MM.1S (cell line): ENCODE data around the gene GULP1.
"Not testable (repeated sequence)": the region's sequence is repeated elsewhere in the genome, so short reads cannot be mapped to it uniquely, and the experiment has no call there.

Experiments used
- DNase-seq: peaks from one replicate; pipeline ENCODE4 v3.0.0-alpha.2; 2015
- H2AFZ ChIP-seq: fragments of 300-600 bp; sonication (generic); 2 replicates; pipeline ENCODE4 v1.6.0; 2016; ENCODE audit warnings: antibody characterized with exemption, low read length
- H3F3A ChIP-seq: fragments of 300-600 bp; sonication (generic); 2 replicates; pipeline ENCODE4 v1.6.1; 2016; ENCODE audit warnings: mild to moderate bottlenecking, antibody characterized with exemption, low read length, moderate library complexity, mixed read lengths; ENCODE audit not compliant: insufficient read depth
- H3K27ac ChIP-seq: fragments of 300-600 bp; sonication (generic); 2 replicates; pipeline ENCODE4 v1.5.1; 2016; ENCODE audit warnings: mild to moderate bottlenecking, low read length
- H3K27me3 ChIP-seq: fragments of 300-600 bp; sonication (generic); replicated peaks from 2 replicates; pipeline ENCODE4 v1.6.0; 2016; ENCODE audit warnings: low read length; ENCODE audit not compliant: insufficient read depth
- H3K36me3 ChIP-seq: fragments of 300-600 bp; sonication (generic); replicated peaks from 2 replicates; pipeline ENCODE4 v1.6.1; 2016; ENCODE audit warnings: mild to moderate bottlenecking, low read length, mixed read lengths; ENCODE audit not compliant: insufficient read depth
- H3K4me1 ChIP-seq: fragments of 300-600 bp; sonication (generic); 2 replicates; pipeline ENCODE4 v1.6.1; 2016; ENCODE audit warnings: low read length, mixed read lengths
- H3K4me2 ChIP-seq: fragments of 300-600 bp; sonication (generic); 2 replicates; pipeline ENCODE4 v1.6.0; 2016; ENCODE audit warnings: low read depth, low read length
- H3K4me3 ChIP-seq: fragments of 300-600 bp; sonication (generic); 2 replicates; pipeline ENCODE4 v1.5.1; 2016; ENCODE audit warnings: low read length, mixed read lengths
- H3K79me2 ChIP-seq: fragments of 300-600 bp; sonication (generic); 2 replicates; pipeline ENCODE4 v1.6.1; 2016; ENCODE audit warnings: mixed run types, low read length, mixed read lengths
- H3K9ac ChIP-seq: fragments of 300-600 bp; sonication (generic); 2 replicates; pipeline ENCODE4 v1.6.1; 2016; ENCODE audit warnings: low read length, mixed read lengths
- H3K9me2 ChIP-seq: fragments of 300-600 bp; sonication (generic); replicated peaks from 2 replicates; pipeline ENCODE4 v1.6.1; 2016; ENCODE audit warnings: mild to moderate bottlenecking, low read length, mixed read lengths; ENCODE audit not compliant: insufficient read depth
- H3K9me3 ChIP-seq: fragments of 300-600 bp; sonication (generic); replicated peaks from 2 replicates; pipeline ENCODE4 v1.6.1; 2016; ENCODE audit warnings: mild to moderate bottlenecking, low read length, mixed read lengths; ENCODE audit not compliant: insufficient read depth
- H4K20me1 ChIP-seq: fragments of 300-600 bp; sonication (generic); 2 replicates; pipeline ENCODE4 v1.6.1; 2016; ENCODE audit warnings: mild to moderate bottlenecking, low read length, moderate library complexity, mixed read lengths; ENCODE audit not compliant: insufficient read depth
- EZH2 ChIP-seq: fragments of 300-600 bp; sonication (generic); optimal IDR thresholded peaks from 2 replicates; pipeline ENCODE3; 2017; ENCODE audit warnings: low read depth, mild to moderate bottlenecking, antibody characterized with exemption, low read length, mixed read lengths
- EZH2phosphoT487 ChIP-seq: fragments of 300-600 bp; sonication (generic); IDR thresholded peaks from 2 replicates; pipeline ENCODE4 v1.6.1; 2018; ENCODE audit warnings: antibody characterized with exemption, low read length
- TF ChIP-seq, protein P1 (sequence below): fragments of 300-600 bp; sonication (generic); IDR thresholded peaks from 2 replicates; pipeline ENCODE4 v1.5.1; 2016; ENCODE audit warnings: antibody characterized with exemption, low read length, mixed read lengths

Gene GULP1

DNA sequence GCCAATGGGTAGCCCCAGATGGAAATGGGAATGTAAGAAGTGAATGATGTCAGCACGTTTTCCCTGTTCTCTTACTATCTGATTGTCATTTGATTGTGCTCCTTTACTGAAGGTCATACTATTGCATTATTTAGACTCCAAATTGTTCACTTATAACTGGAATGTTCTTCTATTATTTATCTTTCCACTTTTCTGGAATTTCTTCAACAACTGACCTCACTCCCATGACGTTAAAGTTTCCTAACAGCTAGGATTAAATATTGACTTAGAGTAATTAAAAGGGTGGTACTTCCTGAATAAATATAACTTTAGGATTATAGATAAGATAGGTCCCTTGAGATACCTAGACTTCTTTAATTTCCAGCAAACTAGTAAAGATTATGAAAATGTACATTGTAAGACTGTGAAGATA is 10.9 kb upstream of the GULP1 start:
- no peaks in the 10 kb centered on the region for H3K9me2 ChIP-seq
- TF ChIP-seq, protein P1, sequence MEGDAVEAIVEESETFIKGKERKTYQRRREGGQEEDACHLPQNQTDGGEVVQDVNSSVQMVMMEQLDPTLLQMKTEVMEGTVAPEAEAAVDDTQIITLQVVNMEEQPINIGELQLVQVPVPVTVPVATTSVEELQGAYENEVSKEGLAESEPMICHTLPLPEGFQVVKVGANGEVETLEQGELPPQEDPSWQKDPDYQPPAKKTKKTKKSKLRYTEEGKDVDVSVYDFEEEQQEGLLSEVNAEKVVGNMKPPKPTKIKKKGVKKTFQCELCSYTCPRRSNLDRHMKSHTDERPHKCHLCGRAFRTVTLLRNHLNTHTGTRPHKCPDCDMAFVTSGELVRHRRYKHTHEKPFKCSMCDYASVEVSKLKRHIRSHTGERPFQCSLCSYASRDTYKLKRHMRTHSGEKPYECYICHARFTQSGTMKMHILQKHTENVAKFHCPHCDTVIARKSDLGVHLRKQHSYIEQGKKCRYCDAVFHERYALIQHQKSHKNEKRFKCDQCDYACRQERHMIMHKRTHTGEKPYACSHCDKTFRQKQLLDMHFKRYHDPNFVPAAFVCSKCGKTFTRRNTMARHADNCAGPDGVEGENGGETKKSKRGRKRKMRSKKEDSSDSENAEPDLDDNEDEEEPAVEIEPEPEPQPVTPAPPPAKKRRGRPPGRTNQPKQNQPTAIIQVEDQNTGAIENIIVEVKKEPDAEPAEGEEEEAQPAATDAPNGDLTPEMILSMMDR = no peak
- TF ChIP-seq EZH2 (no peak), EZH2phosphoT487 (no peak)

GRCh38 chr2:188282907-188283306 is 8.8 kb upstream of the GULP1 start:
- Histone ChIP-seq H4K20me1 (no peaks in the 10 kb centered on the region), H3K27ac (no peak overlapping the region), H3K9ac (no peak overlapping the region), H3K9me3 (no peaks in the 10 kb centered on the region), H3K36me3 (no peaks in the 10 kb centered on the region), H2AFZ (no peak overlapping the region), H3K4me1 (no peaks in the 10 kb centered on the region), H3F3A (no peaks in the 10 kb centered on the region), H3K79me2 (no peaks in the 10 kb centered on the region), H3K9me2 (no peaks in the 10 kb centered on the region), H3K27me3 (no peaks in the 10 kb centered on the region), H3K4me3 (no peak overlapping the region), H3K4me2 (no peak overlapping the region)
- no peak for DNase-seq
- TF ChIP-seq, protein P1 = no peak
- TF ChIP-seq EZH2 (no peak), EZH2phosphoT487 (no peak)

More for the DNA sequence above, 10.9 kb upstream of the GULP1 start:
- Histone ChIP-seq H3K79me2 (no peaks in the 10 kb centered on the region), H3K9ac (no peak overlapping the region), H4K20me1 (no peaks in the 10 kb centered on the region), H3F3A (no peaks in the 10 kb centered on the region), H2AFZ (no peak overlapping the region), H3K4me1 (no peaks in the 10 kb centered on the region), H3K36me3 (no peaks in the 10 kb centered on the region), H3K4me3 (no peak overlapping the region), H3K27me3 (no peaks in the 10 kb centered on the region), H3K4me2 (no peak overlapping the region), H3K27ac (no peak overlapping the region), H3K9me3 (no peaks in the 10 kb centered on the region)
- DNase-seq = no peak

DNA sequence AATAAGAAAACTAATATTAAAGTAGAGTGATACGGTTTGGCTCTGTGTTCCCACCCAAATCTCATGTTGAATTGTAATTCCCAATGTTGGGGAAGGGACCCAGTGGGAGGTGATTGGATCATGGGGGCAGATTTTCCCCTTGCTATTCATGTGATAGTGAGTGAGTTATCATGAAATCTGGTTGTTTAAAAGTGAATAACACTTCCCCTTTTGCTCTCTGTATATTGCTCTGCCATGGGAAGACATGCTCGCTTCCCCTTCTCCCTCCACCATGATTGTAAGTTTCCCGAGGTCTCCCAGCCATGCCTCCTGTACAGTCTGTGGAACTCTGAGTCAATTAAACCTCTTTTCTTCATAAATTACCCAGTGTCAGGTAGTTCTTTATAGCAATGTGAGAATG is 7.4 kb upstream of the GULP1 start:
- H3K27ac ChIP-seq, H3K79me2 ChIP-seq, H2AFZ ChIP-seq, H3K9ac ChIP-seq, H3K36me3 ChIP-seq, H3K9me3 ChIP-seq, H3K27me3 ChIP-seq, H3K4me3 ChIP-seq, H3F3A ChIP-seq, H3K4me2 ChIP-seq, H3K4me1 ChIP-seq, H4K20me1 ChIP-seq, DNase-seq, H3K9me2 ChIP-seq: not testable (repeated sequence)

GRCh38 chr2:188285049-188285448 is 6.6 kb upstream of the GULP1 start:
- no peaks in the 10 kb centered on the region for H3K27me3 ChIP-seq
- no peaks in the 10 kb centered on the region for H3K4me1 ChIP-seq
- no peak overlapping the region for H2AFZ ChIP-seq
- H3K4me2 ChIP-seq = no peak overlapping the region
- no peaks in the 10 kb centered on the region for H4K20me1 ChIP-seq
- H3K9me3 ChIP-seq = no peaks in the 10 kb centered on the region
- DNase-seq = no peak
- no peak overlapping the region for H3K9ac ChIP-seq
- H3K27ac ChIP-seq = no peak overlapping the region
- H3F3A ChIP-seq = no peaks in the 10 kb centered on the region
- H3K4me3 ChIP-seq = no peak overlapping the region
- no peaks in the 10 kb centered on the region for H3K36me3 ChIP-seq
- no peaks in the 10 kb centered on the region for H3K9me2 ChIP-seq
- TF ChIP-seq, protein P1 = no peak
- TF ChIP-seq EZH2phosphoT487 = no peak
- TF ChIP-seq EZH2 = no peak
- no peaks in the 10 kb centered on the region for H3K79me2 ChIP-seq
